HG03095 (cell line): ENCODE results near the gene VEPH1.

Experiments
- ATAC-seq: cut with Tn5 transposase; IDR thresholded peaks from one replicate; pipeline ENCODE4 v1.9.1; 2021; ENCODE audit warnings: moderate library complexity; ENCODE audit not compliant: unreplicated experiment

The VEPH1 gene

DNA sequence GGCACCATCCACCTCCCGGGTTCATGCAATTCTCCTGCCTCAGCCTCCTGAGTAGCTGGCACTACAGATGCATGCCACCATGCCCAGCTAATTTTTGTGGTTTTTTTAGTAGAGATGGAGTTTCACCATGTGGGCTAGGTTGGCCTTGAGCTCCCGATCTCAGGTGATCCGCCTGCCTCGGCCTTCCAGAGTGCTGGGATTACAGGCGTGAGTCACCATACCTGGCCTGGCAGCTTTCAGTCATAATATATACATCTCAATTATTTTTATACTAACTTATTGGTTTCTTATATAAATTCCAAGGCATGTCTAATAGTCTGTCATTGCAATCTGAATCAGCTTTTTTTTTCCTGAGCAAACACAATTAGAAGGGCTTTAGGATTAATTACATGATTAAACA lies 269.3 kb downstream of the VEPH1 start:
- no peak for ATAC-seq

DNA sequence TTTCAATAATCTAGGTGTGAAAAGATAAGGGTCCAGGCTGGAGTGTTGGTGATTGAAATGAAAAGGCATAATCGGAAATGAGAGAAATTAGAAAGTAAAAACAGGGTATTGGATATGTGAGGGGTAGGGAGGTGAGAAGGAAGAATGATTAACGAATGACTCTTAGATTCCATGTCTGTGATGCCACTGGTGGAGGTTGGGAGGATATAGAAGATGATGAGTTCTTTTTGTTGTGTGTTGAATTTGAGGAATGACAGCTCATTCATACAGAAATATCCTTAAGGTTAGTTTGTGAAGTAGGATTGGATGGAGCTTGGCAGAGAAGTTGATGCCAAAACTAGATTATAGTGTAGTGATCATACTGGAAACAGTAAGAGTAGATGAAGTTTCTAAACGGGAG lies 271.1 kb downstream of the VEPH1 start:
- ATAC-seq: no peak

DNA sequence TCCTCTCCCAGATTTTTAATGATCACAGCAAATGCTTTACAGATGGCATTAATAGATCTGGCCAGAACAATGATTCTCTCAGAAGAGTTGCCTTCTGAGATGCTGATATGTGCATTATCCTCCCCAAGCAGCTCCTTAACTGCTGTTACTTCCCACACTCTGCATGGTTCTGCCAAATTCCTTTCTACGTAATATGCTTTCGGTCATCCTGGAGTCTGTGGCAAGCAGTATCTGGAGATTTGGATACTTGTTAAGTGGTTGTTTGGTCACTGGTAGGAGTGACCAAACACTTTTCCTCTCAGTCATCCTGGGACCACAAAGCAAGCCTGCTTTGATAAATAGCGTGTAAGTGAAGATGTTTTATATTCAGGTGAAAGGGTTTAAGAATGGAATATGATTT lies 272.1 kb downstream of the VEPH1 start:
- no peak for ATAC-seq

DNA sequence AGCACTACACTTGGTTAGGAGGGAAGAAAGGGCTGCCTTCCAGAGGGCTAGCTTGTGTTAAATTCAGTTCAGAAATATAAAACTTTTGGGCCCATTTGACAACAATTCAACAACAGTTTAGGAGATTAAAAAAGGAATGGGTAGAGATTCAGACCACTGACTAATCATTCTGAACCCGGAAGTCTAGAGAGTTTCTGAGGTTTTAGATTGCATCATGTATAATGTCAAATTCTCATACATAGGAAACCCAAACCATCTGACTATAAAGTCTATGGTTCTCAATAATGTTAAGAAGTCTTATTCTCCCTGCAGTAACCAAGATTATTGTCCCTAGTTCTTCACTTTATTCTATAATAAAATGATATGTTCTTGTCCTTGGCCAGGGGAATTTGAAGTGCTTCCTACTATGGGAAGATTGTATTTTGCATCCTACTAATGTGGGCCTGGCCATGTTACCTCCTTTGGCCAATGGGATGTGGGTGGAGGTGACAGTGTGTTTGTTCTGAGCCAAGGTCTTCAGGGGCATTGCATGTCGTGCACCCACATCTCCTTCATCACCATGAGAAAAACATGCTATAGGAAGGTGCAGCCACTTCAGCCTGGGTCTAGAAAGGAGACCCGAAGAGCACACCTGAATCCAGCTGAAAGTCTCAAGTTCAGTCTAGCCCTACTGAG lies 276.9 kb downstream of the VEPH1 start:
- ATAC-seq: peak; percentile 71

DNA sequence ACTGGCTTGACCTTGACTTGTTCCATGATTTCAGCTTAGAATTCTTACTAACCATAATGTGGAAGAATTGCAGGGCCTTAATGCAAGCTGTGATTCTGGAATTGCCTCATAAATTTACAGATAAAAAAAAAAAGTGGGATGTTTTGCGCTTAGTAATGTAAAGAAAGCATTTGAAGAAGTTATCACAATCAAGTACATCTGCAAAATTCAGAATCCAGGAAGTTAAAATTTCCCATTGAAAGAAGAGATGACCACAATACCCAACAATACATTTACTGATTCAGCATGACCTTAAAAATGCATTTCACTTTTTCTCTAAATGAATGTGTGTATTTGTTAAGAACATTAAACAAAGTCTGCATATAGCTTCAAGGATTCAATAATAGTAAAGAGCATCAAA lies 278.2 kb downstream of the VEPH1 start:
- ATAC-seq: no peak

DNA sequence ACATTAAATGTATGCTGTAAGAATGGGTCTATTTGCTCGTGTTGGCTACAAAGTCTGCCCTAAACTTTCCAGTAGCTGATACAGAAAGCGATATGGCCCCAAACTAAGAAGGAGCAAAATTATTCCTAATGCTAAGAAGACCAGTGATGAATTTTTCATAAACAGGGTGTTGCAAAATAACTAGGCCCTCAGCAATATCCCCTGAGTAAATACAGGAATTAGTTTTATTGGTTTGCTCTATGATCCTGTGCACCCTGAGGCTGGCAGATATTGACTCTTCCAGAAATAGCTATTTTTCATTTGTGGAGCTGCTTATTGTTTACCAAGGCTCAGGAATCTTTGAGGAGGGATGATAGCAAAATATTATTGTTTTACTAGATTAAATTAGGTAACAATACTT lies 282.3 kb downstream of the VEPH1 start:
- ATAC-seq: no peak

DNA sequence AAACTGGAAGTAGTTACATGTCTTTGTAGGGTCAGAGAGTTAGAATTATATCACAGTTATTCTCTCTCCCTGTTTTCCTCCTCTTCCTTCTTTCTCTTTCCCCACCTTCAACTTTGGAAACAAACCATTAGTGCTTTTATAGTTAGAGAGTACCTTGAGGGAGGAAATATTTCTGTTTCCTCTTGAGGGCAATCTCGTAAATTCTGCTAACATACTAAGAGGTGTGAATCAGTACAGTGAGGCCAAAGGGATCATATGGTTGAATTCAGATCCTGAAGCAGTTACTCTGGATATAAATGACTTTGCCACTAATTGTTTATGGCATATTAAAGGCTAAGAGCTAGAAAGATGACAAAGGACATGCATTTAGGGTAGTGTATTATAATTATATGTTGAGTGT lies 283.0 kb downstream of the VEPH1 start:
- no peak for ATAC-seq

DNA sequence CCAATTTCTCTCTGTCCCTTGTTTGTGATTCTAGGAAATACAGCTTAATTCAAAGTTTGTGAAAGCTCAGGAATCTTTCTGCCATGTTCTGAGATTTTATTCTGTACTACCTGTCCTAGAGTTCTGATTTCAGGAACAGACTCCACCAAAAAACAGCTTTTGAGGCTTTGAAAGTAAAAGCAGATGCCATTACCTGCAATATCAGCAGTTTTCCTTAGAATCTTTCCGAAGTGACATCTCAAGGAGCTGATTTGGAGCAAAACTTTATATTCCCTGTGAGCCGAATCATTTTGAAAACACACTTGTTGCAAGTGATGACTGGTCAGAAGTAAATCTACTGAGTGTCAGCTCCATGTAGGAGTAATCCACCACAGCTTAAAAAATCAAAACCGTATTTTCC lies 284.0 kb downstream of the VEPH1 start:
- ATAC-seq: no peak
